Panc1 (cell line): ENCODE results near the gene CD8A. TPM values are rescaled to one million over a fixed set of nuclear protein-coding genes. Genes with fewer than 3 reads are reported as not detected.
A peak's percentile ranks its signal among the peaks of the same experiment; 100 is the strongest.

Experiments used
- ATAC-seq: fragments of 200-7000 bp; cut with Tn5 transposase; 2 replicates; pipeline ENCODE4 v1.9.1; 2020; ENCODE audit warnings: mild to moderate bottlenecking, moderate library complexity
- BruUV-seq: library from RNA; stranded (reverse); fragments of 400-500 nt; replicated peaks from 2 replicates; lab custom pipeline; 2021; lab: Mats Ljungman, UMichigan
- CTCF ChIA-PET: fragments of 300-600 bp; sonication (Branson Sonifier 250); formaldehyde crosslinking; loops from one replicate; lab custom pipeline; 2022; ENCODE audit warnings: antibody characterized with exemption; lab: Charles Lee
- POLR2A ChIA-PET: fragments of 300-600 bp; sonication (Branson Sonifier 250); formaldehyde crosslinking; loops from one replicate; lab custom pipeline; 2022; ENCODE audit warnings: antibody characterized with exemption; lab: Charles Lee
- DNase-seq: peaks from one replicate; pipeline ENCODE4 v3.0.0-alpha.2; 2010; ENCODE audit warnings: low read depth, low spot score
- H3K27ac ChIP-seq: 2 replicates; pipeline ENCODE4 v1.5.1; 2011; ENCODE audit warnings: mild to moderate bottlenecking, low read length, inconsistent platforms
- H3K27me3 ChIP-seq: fragments of 200-500 bp; sonication (Bioruptor generic); 2 replicates; pipeline ENCODE4 v1.6.0; 2014; ENCODE audit warnings: low read length, inconsistent platforms; ENCODE audit not compliant: control insufficient read depth, insufficient read depth
- H3K36me3 ChIP-seq: fragments of 200-500 bp; sonication (Bioruptor generic); 2 replicates; pipeline ENCODE4 v1.5.1; 2014; ENCODE audit warnings: inconsistent platforms, mild to moderate bottlenecking, low read length, moderate library complexity; ENCODE audit not compliant: control insufficient read depth, insufficient read depth
- H3K4me1 ChIP-seq: 2 replicates; pipeline ENCODE4 v1.5.1; 2011; ENCODE audit warnings: inconsistent platforms, mild to moderate bottlenecking, low read length, moderate library complexity; ENCODE audit not compliant: control insufficient read depth, insufficient read depth
- H3K4me3 ChIP-seq, 2 experiments: 2 replicates each; pipeline ENCODE4 v1.5.1; 2011 to 2012; ENCODE audit warnings: low read depth in 2 of 2, low read length in 2 of 2, mild to moderate bottlenecking in 2 of 2, inconsistent platforms in 1 of 2, moderate library complexity in 1 of 2
- H3K9me3 ChIP-seq: fragments of 200-500 bp; sonication (Bioruptor generic); 2 replicates; pipeline ENCODE4 v1.5.1; 2014; ENCODE audit warnings: low read depth, mild to moderate bottlenecking, inconsistent platforms, low read length, moderate library complexity; ENCODE audit not compliant: control insufficient read depth, insufficient read depth
- CTCF ChIP-seq: fragments of 450-650 bp; IDR thresholded peaks from 2 replicates; pipeline ENCODE4 v1.5.1; 2017; ENCODE audit warnings: mild to moderate bottlenecking
- POLR2AphosphoS5 ChIP-seq: IDR thresholded peaks from 2 replicates; pipeline ENCODE4 v1.6.1; 2012; ENCODE audit warnings: mild to moderate bottlenecking, low read depth, low read length, moderate library complexity
- REST ChIP-seq, 2 experiments: IDR thresholded peaks; 2 replicates each; pipeline ENCODE4 v1.6.1; 2011 to 2012; ENCODE audit warnings: low read depth in 2 of 2, control low read depth in 1 of 2, low read length in 1 of 2, mild to moderate bottlenecking in 1 of 2, moderate library complexity in 1 of 2; ENCODE audit not compliant: insufficient read depth in 1 of 2
- SIN3A ChIP-seq: IDR thresholded peaks from 2 replicates; pipeline ENCODE4 v1.6.1; 2012; ENCODE audit warnings: low read depth, mild to moderate bottlenecking, low read length, moderate library complexity, borderline replicate concordance; ENCODE audit not compliant: insufficient read depth
- in situ Hi-C: cut with HindIII; loops from 2 replicates; pipeline ENCODE4 v1.10.0; 2016; ENCODE audit warnings: low sequenced_read_pairs, low pct_unique_long_range_greater_than_20kb
- intact Hi-C: fragments of 100-400 bp; cut with micrococcal nuclease; formaldehyde crosslinking; loops from one replicate; pipeline ENCODE4 v1.10.0; 2022; ENCODE audit not compliant: unreplicated experiment
- total RNA-seq: library from RNA; stranded (reverse); gene quantifications from one replicate; pipeline ENCODE4 v1.2.1, GENCODE V29; 2021; ENCODE audit not compliant: unreplicated experiment

The CD8A gene
- total RNA-seq, 1 experiment from 2014 or later, result 0.41 TPM

- Histone ChIP-seq H3K4me1 (0 out of 2 replicates have a peak, but pooled peaks cover 3% of the 10 kb centered on the region), H3K9me3 (no peaks in the 10 kb centered on the region), H3K27ac (no peak overlapping the region), H3K36me3 (peaks cover 4% of the 10 kb centered on the region), H3K27me3 (no peaks in the 10 kb centered on the region), H3K4me3 (no peak overlapping the region)
- intact Hi-C loops (no loop called here), in situ Hi-C loops (no loop called here)
- no TSS peak for BruUV-seq
- peak; percentile 84 for ATAC-seq
- TF ChIP-seq SIN3A (no peak), REST (IDR thresholded peaks at IDR 0.05; ENCODE audit: insufficient read depth in 1 of 2, low read depth in 2 of 2, low read length in 1 of 2) (no peak), CTCF (peak; percentile 77), POLR2AphosphoS5 (no peak)
- ChIA-PET POLR2A (interaction anchor here (0.6 kb wide), 1 partner anchor 87 kb away, joined by 6 read pairs; no protein-coding TSS in a partner anchor), CTCF (no interaction called here)
- peak; percentile 28 for DNase-seq
These were observed 25.9 kb downstream of the CD8A start for GRCh38 chr2:86764661-86765309.

GRCh38 chr2:86760371-86760770 lies 30.3 kb downstream of the CD8A start:
- BruUV-seq, result no TSS peak

More at GRCh38 chr2:86760371-86760770, 30.3 kb downstream of the CD8A start:
- no peak for TF ChIP-seq SIN3A
- no peak for TF ChIP-seq CTCF
- TF ChIP-seq REST (IDR thresholded peaks at IDR 0.05; ENCODE audit: insufficient read depth in 1 of 2, low read depth in 2 of 2, low read length in 1 of 2), result no peak
- in situ Hi-C loops, result no loop called here
- CTCF ChIA-PET, result no interaction called here
- POLR2A ChIA-PET, result no interaction called here
- 0 out of 2 replicates have a peak, but pooled peaks cover 3% of the 10 kb centered on the region for H3K4me1 ChIP-seq
- no peaks in the 10 kb centered on the region for H3K27me3 ChIP-seq
- H3K27ac ChIP-seq, result no peak overlapping the region
- DNase-seq (no peak), ATAC-seq (no peak)
- intact Hi-C loops, result no loop called here
- peaks cover 2% of the 10 kb centered on the region; the same call in 1 of the 2 replicates for H3K36me3 ChIP-seq
- no peaks in the 10 kb centered on the region for H3K9me3 ChIP-seq
- H3K4me3 ChIP-seq, result no peak overlapping the region
